Activated CD4-positive, alpha-beta memory T cell treated with anti-CD3 and anti-CD28 coated beads, Interleukin-2, amount 10 ng/mL, durations not matched to agents 7 days and 5 days (primary cell): Measurements from ENCODE around the gene PRKD3. TPM values are rescaled to one million over a fixed set of nuclear protein-coding genes. Genes with fewer than 3 reads are reported as not detected.

Source experiments
- CTCF ChIA-PET: fragments of 350-600 bp; sonication (Branson Sonifier 250); formaldehyde crosslinking; loops from one replicate; lab custom pipeline; 2021; ENCODE audit warnings: antibody characterized with exemption, inconsistent platforms; lab: Charles Lee
- POLR2A ChIA-PET: fragments of 350-600 bp; sonication (Branson Sonifier 250); formaldehyde crosslinking; loops from one replicate; lab custom pipeline; 2021; ENCODE audit warnings: antibody characterized with exemption; lab: Charles Lee
- DNase-seq: peaks from one replicate; pipeline ENCODE4 v3.0.0-alpha.2; 2020
- H3K27ac Mint-ChIP-seq: one replicate; pipeline ENCODE4 v1.8.0; 2021; ENCODE audit warnings: mild to moderate bottlenecking, mixed read lengths
- H3K27me3 Mint-ChIP-seq: one replicate; pipeline ENCODE4 v1.8.0; 2021; ENCODE audit warnings: mixed read lengths
- H3K36me3 Mint-ChIP-seq: one replicate; pipeline ENCODE4 v1.8.0; 2021; ENCODE audit warnings: low read depth, mixed read lengths
- H3K4me1 Mint-ChIP-seq: one replicate; pipeline ENCODE4 v1.8.0; 2021; ENCODE audit warnings: mixed read lengths
- H3K4me3 Mint-ChIP-seq: one replicate; pipeline ENCODE4 v1.8.0; 2021; ENCODE audit warnings: mild to moderate bottlenecking, mixed read lengths
- H3K9me3 Mint-ChIP-seq: one replicate; pipeline ENCODE4 v1.8.0; 2021; ENCODE audit warnings: mixed read lengths
- total RNA-seq, 2 experiments: library from RNA; stranded (reverse); gene quantifications; one replicate each; pipeline ENCODE4 v1.2.3, GENCODE V29; 2021

The PRKD3 gene
- total RNA-seq, 2 experiments from 2014 or later, result 19.3 to 20.6 TPM

- Mint-ChIP-seq H3K27me3 (peaks cover 51% of the 10 kb centered on the region), H3K36me3 (no peaks in the 10 kb centered on the region), H3K9me3 (no peaks in the 10 kb centered on the region), H3K4me1 (no peaks in the 10 kb centered on the region), H3K27ac (no peak overlapping the region), H3K4me3 (no peak overlapping the region)
- ChIA-PET CTCF (interaction anchor here (0.7 kb wide), 1 partner anchor 38 kb away, joined by 3 read pairs; no protein-coding TSS in a partner anchor), POLR2A (no interaction called here)
- no peak for DNase-seq
These were observed 32.4 kb upstream of the PRKD3 start for GRCh38 chr2:37357069-37357468.

- Mint-ChIP-seq H3K4me3 (no peak overlapping the region), H3K27me3 (peaks cover 44% of the 10 kb centered on the region), H3K9me3 (no peaks in the 10 kb centered on the region), H3K4me1 (no peaks in the 10 kb centered on the region), H3K27ac (no peak overlapping the region), H3K36me3 (no peaks in the 10 kb centered on the region)
- ChIA-PET POLR2A (no interaction called here), CTCF (no interaction called here)
- no peak for DNase-seq
These were observed 31.7 kb upstream of the PRKD3 start for GRCh38 chr2:37356299-37356698.

- Mint-ChIP-seq H3K4me3 (no peak overlapping the region), H3K27me3 (peaks cover 41% of the 10 kb centered on the region), H3K27ac (no peak overlapping the region), H3K4me1 (no peaks in the 10 kb centered on the region), H3K36me3 (no peaks in the 10 kb centered on the region), H3K9me3 (no peaks in the 10 kb centered on the region)
- ChIA-PET POLR2A (no interaction called here), CTCF (no interaction called here)
- no peak for DNase-seq
These were observed 31.1 kb upstream of the PRKD3 start for GRCh38 chr2:37355735-37356134.

- H3K9me3 Mint-ChIP-seq, result no peaks in the 10 kb centered on the region
- DNase-seq, result no peak
- H3K4me3 Mint-ChIP-seq, result no peak overlapping the region
- H3K27ac Mint-ChIP-seq, result no peak overlapping the region
- H3K4me1 Mint-ChIP-seq, result no peaks in the 10 kb centered on the region
- no peaks in the 10 kb centered on the region for H3K36me3 Mint-ChIP-seq
- ChIA-PET POLR2A (no interaction called here), CTCF (no interaction called here)
- peaks cover 35% of the 10 kb centered on the region for H3K27me3 Mint-ChIP-seq
These were observed 29.9 kb upstream of the PRKD3 start for GRCh38 chr2:37354531-37354930.

- ChIA-PET POLR2A (no interaction called here), CTCF (no interaction called here)
- Mint-ChIP-seq H3K27ac (no peak overlapping the region), H3K36me3 (no peaks in the 10 kb centered on the region), H3K9me3 (no peaks in the 10 kb centered on the region), H3K27me3 (peaks cover 48% of the 10 kb centered on the region), H3K4me3 (no peak overlapping the region), H3K4me1 (peaks cover 3% of the 10 kb centered on the region)
- DNase-seq, result no peak
These were observed 25.4 kb upstream of the PRKD3 start for GRCh38 chr2:37350034-37350433.

- Mint-ChIP-seq H3K4me1 (peaks cover 6% of the 10 kb centered on the region), H3K36me3 (no peaks in the 10 kb centered on the region), H3K4me3 (no peak overlapping the region), H3K27me3 (peaks cover 47% of the 10 kb centered on the region), H3K9me3 (no peaks in the 10 kb centered on the region), H3K27ac (no peak overlapping the region)
- ChIA-PET CTCF (no interaction called here), POLR2A (no interaction called here)
- no peak for DNase-seq
These were observed 24.7 kb upstream of the PRKD3 start for GRCh38 chr2:37349231-37349860.

- Mint-ChIP-seq H3K4me1 (peaks cover 9% of the 10 kb centered on the region), H3K4me3 (no peak overlapping the region), H3K27ac (no peak overlapping the region), H3K36me3 (no peaks in the 10 kb centered on the region), H3K9me3 (no peaks in the 10 kb centered on the region), H3K27me3 (peaks cover 52% of the 10 kb centered on the region)
- ChIA-PET POLR2A (no interaction called here), CTCF (no interaction called here)
- no peak for DNase-seq
These were observed 23.5 kb upstream of the PRKD3 start for GRCh38 chr2:37348155-37348554.

- DNase-seq, result peak; percentile 58
- no peaks in the 10 kb centered on the region for H3K9me3 Mint-ChIP-seq
- peaks cover 63% of the 10 kb centered on the region for H3K27me3 Mint-ChIP-seq
- ChIA-PET POLR2A (no interaction called here), CTCF (no interaction called here)
- peaks cover 9% of the 10 kb centered on the region for H3K4me1 Mint-ChIP-seq
- H3K27ac Mint-ChIP-seq, result no peak within 1 kb of the TSS
- H3K36me3 Mint-ChIP-seq, result no peaks in the 10 kb centered on the region
- H3K4me3 Mint-ChIP-seq, result peak within 1 kb of the TSS; percentile 70
These were observed 20.1 kb upstream of the PRKD3 start, which contains the start of gene QPCT for GRCh38 chr2:37344453-37345361. Gene QPCT (plus strand): TSS chr2:37344630. CDS start chr2:37344732, 102 bp downstream.

- no peak overlapping the region for H3K27ac Mint-ChIP-seq
- CTCF ChIA-PET, result interaction anchor here (1.5 kb wide), 1 partner anchor 52 kb away, joined by 4 read pairs; no protein-coding TSS in a partner anchor
- no peaks in the 10 kb centered on the region for H3K9me3 Mint-ChIP-seq
- H3K4me1 Mint-ChIP-seq, result peaks cover 9% of the 10 kb centered on the region
- H3K4me3 Mint-ChIP-seq, result peak overlapping the region; percentile 70
- POLR2A ChIA-PET, result no interaction called here
- H3K36me3 Mint-ChIP-seq, result no peaks in the 10 kb centered on the region
- H3K27me3 Mint-ChIP-seq, result peaks cover 66% of the 10 kb centered on the region
- no peak for DNase-seq
These were observed 19.2 kb upstream of the PRKD3 start for GRCh38 chr2:37343537-37344434.

- H3K9me3 Mint-ChIP-seq, result no peaks in the 10 kb centered on the region
- no peak overlapping the region for H3K27ac Mint-ChIP-seq
- peaks cover 62% of the 10 kb centered on the region for H3K27me3 Mint-ChIP-seq
- DNase-seq, result no peak
- ChIA-PET CTCF (interaction anchor here (1.5 kb wide), 1 partner anchor 53 kb away, joined by 4 read pairs; no protein-coding TSS in a partner anchor), POLR2A (no interaction called here)
- H3K36me3 Mint-ChIP-seq, result no peaks in the 10 kb centered on the region
- H3K4me1 Mint-ChIP-seq, result peaks cover 9% of the 10 kb centered on the region
- no peak overlapping the region for H3K4me3 Mint-ChIP-seq
These were observed 18.1 kb upstream of the PRKD3 start for GRCh38 chr2:37342591-37343220.

- Mint-ChIP-seq H3K36me3 (no peaks in the 10 kb centered on the region), H3K9me3 (no peaks in the 10 kb centered on the region), H3K27ac (no peak overlapping the region), H3K4me3 (no peak overlapping the region), H3K27me3 (peaks cover 54% of the 10 kb centered on the region), H3K4me1 (peaks cover 9% of the 10 kb centered on the region)
- DNase-seq, result no peak
- ChIA-PET POLR2A (no interaction called here), CTCF (no interaction called here)
These were observed 16.0 kb upstream of the PRKD3 start for GRCh38 chr2:37340637-37341036.

- CTCF ChIA-PET, result no interaction called here
- Mint-ChIP-seq H3K4me1 (no peaks in the 10 kb centered on the region), H3K27me3 (peaks cover 51% of the 10 kb centered on the region), H3K4me3 (no peak overlapping the region), H3K27ac (no peak overlapping the region), H3K9me3 (no peaks in the 10 kb centered on the region), H3K36me3 (no peaks in the 10 kb centered on the region)
- no peak for DNase-seq
- POLR2A ChIA-PET, result no interaction called here
These were observed 14.3 kb upstream of the PRKD3 start for GRCh38 chr2:37338933-37339332.
